SKM-1 treated with dmso at 0.1 percent for 144 hours (cell line): ENCODE results near the gene ZBTB32.

Experiments
- DNase-seq: peaks from one replicate; lab custom pipeline; 2025; ENCODE audit not compliant: unreplicated experiment; lab: John Stamatoyannopoulos, UW

Gene ZBTB32

GRCh38 chr19:35693835-35694599 lies 10.3 kb upstream of the ZBTB32 start:
- DNase-seq, result peak; percentile 91

- no peak for DNase-seq
Measured at GRCh38 chr19:35695895-35696422, 8.4 kb upstream of the ZBTB32 start.

GRCh38 chr19:35696835-35697234 lies 7.5 kb upstream of the ZBTB32 start:
- no peak for DNase-seq

GRCh38 chr19:35702223-35703012 lies 1.9 kb upstream of the ZBTB32 start:
- DNase-seq, result peak; percentile 96

GRCh38 chr19:35703343-35703742 lies 1.0 kb upstream of the ZBTB32 start:
- DNase-seq, result no peak

- no peak for DNase-seq
Measured at GRCh38 chr19:35708391-35708790, 4.0 kb downstream of the ZBTB32 start.

- DNase-seq, result no peak
Measured at GRCh38 chr19:35710784-35711723, 6.7 kb downstream of the ZBTB32 start.

- no peak for DNase-seq
Measured at GRCh38 chr19:35712567-35713505, 8.5 kb downstream of the ZBTB32 start.

GRCh38 chr19:35713506-35713850 lies 9.1 kb downstream of the ZBTB32 start:
- DNase-seq, result no peak

GRCh38 chr19:35713904-35714495 lies 9.6 kb downstream of the ZBTB32 start:
- no peak for DNase-seq

- DNase-seq, result no peak
Measured at GRCh38 chr19:35714601-35715354, 10.4 kb downstream of the ZBTB32 start.

GRCh38 chr19:35715355-35715809 lies 11.0 kb downstream of the ZBTB32 start:
- no peak for DNase-seq

GRCh38 chr19:35715981-35716800 lies 11.8 kb downstream of the ZBTB32 start:
- no peak for DNase-seq

GRCh38 chr19:35716801-35717664 lies 12.7 kb downstream of the ZBTB32 start:
- DNase-seq, result peak; percentile 96

GRCh38 chr19:35717665-35718344 lies 13.4 kb downstream of the ZBTB32 start, which contains the start of gene KMT2B:
Gene KMT2B (plus strand): TSS chr19:35718003. CDS start chr19:35718019, 16 bp downstream.
- DNase-seq, result no peak

GRCh38 chr19:35718345-35719041 lies 14.1 kb downstream of the ZBTB32 start:
- DNase-seq, result no peak
